ENCODE measurements around the gene KIR2DL1.
"Not testable (repeated sequence)": the region's sequence is repeated elsewhere in the genome, so short reads cannot be mapped to it uniquely, and the experiment has no call there.

The KIR2DL1 gene

GRCh38 chr19:54769646-54770045, at the start of gene KIR2DL1:
TSS of gene KIR2DL1 (plus strand) at chr19:54769793. CDS start at chr19:54769851, 58 bp downstream.
- DNase-seq: not testable (repeated sequence)

DNA sequence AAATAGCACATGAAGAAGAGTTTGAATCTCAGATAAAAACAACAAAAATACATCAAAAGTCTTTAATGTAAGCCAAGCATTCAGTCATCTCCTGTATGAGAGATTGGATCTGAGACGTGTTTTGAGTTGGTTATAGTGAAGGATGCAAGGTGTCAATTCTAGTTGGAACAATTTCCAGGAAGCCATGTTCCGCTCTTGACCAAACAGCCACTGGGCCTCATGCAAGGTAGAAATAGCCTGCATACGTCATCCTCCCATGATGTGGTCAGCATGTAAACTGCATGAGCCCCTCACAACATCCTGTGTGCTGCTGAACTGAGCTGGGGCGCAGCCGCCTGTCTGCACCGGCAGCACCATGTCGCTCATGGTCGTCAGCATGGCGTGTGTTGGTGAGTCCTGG, 45.5 kb upstream of the KIR2DL1 start, which contains the start of gene KIR3DL3:
Gene KIR3DL3, plus strand, starts transcription at position 301 of the 400 bp plus-strand sequence. Its CDS starts 55 bp downstream, at position 356.
- DNase-seq: no peak

- DNase-seq: no peak
These were observed 44.9 kb upstream of the KIR2DL1 start for GRCh38 chr19:54724644-54725043.

GRCh38 chr19:54725321-54725720, 44.3 kb upstream of the KIR2DL1 start:
- no peak for DNase-seq

DNA sequence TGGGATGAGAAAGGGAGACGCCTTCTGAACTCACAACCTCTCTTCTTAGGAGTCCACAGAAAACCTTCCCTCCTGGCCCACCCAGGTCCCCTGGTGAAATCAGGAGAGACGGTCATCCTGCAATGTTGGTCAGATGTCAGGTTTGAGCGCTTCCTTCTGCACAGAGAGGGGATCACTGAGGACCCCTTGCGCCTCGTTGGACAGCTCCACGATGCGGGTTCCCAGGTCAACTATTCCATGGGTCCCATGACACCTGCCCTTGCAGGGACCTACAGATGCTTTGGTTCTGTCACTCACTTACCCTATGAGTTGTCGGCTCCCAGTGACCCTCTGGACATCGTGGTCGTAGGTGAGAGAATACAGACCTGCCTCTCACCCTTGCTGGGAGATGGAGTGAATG, 42.0 kb upstream of the KIR2DL1 start:
- no peak for DNase-seq

DNA sequence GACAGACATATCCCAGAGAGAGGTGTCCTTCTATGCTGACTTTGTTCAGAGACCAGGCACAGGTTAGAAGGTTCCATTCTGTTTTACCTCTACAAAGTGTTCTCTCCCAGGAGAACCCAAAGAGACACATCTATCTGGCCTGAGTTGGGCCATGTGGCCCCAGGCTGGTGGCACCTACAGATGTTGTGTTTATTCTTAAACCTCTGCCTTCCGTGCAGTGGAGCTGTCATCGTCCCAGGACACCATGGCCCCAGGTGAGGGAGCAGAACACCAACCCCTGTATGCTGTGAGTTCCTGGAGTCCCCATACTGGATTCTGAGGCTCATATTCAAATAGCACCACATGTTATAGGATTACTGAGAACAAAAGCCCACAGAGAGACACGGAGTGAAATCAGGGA, 41.4 kb upstream of the KIR2DL1 start:
- no peak for DNase-seq

- no peak for DNase-seq
These were observed 40.0 kb upstream of the KIR2DL1 start for GRCh38 chr19:54729416-54730188.

DNA sequence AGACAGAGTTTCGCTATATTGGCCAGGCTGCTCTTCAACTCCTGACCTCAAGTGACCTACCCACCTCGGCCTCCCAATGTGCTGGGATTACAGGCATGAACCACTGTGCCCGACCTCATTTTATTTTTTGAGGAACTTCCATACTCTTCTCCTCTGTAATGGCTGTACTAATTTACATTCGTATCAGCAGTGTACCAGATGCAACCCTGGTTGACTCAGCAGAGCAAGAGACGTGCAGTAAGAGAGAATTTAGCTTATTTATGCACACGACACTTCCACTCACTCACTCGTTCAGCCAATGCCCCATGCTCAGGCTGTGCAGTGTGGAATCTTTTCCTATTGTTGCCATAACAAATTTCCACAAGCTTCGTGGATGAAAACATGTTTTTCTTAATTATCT, 38.4 kb upstream of the KIR2DL1 start:
- no peak for DNase-seq

DNA sequence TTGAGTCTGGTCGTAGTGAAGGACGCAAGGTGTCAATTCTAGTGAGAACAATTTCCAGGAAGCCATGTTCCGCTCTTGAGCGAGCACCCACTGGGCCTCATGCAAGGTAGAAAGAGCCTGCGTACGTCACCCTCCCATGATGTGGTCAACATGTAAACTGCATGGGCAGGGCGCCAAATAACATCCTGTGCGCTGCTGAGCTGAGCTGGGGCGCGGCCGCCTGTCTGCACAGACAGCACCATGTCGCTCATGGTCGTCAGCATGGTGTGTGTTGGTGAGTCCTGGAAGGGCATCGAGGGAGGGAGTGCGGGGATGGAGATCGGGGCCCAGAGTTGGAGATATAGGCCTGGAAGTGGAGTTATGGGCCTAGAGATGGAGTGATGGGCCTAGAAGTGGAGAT, 31.3 kb upstream of the KIR2DL1 start, which contains the start of gene KIR2DL3:
Gene KIR2DL3, plus strand, starts transcription at position 208 of the 400 bp plus-strand sequence. Its CDS starts 33 bp downstream, at position 241.
- not testable (repeated sequence) for DNase-seq

GRCh38 chr19:54738715-54739114, 30.9 kb upstream of the KIR2DL1 start:
- DNase-seq: no peak

GRCh38 chr19:54739587-54740497, 29.8 kb upstream of the KIR2DL1 start:
- DNase-seq: no peak

DNA sequence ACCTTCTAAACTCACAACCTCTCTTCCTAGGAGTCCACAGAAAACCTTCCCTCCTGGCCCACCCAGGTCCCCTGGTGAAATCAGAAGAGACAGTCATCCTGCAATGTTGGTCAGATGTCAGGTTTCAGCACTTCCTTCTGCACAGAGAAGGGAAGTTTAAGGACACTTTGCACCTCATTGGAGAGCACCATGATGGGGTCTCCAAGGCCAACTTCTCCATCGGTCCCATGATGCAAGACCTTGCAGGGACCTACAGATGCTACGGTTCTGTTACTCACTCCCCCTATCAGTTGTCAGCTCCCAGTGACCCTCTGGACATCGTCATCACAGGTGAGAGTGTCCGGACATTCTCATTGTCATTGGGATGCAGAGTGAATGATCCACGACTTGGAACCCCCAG, 27.6 kb upstream of the KIR2DL1 start:
- not testable (repeated sequence) for DNase-seq

DNA sequence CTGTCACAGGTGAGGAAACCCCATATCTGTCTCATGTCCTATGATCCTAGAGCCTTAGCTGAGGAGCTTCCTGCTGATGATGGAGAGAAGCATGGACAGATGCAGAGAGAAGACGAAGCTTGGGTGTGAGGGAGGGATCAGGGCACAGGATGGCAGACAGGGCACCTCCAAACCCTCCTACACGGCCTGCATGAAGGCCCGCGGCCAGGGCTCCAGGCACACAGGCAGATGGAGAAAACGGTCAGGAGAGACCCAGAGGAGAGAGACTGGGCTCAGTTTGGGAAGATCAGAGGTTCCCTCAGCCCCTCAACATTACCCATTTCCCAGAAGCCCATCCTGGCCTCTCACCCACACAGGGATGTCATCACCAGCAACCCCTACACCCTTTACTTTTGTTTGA, 25.5 kb upstream of the KIR2DL1 start:
- DNase-seq: not testable (repeated sequence)

DNA sequence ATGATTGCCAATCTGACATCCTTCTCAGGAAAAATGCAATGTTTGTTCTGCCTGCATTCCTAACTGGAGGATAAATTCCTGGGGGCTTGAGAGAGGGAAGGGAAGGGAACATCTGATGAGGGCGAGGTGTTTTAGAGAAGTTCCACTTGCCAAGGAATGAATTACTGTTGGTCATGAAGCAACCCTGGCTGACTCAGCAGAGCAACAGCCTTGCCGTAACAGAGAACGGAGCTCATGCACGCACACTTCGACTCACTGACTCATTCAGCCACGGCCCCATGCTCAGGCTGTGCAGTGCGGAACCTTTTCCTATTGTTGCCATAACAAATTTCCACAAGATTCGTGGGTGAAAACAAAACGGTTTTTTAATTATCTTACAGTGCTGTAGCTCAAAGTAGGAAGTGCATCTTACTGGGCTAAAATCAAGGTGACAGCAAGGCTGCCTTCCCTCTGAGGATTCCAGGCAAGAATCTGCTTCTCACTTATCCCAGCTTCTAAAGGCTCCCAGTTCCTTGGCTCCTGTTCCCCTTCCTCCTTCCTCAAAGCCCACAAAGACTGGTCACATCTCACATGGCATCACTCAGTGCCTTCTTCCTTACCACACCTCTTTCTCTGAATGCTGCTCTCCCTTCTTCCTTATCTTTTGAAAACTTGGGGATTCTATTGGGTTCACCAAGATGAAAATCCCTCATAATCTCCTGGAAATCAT, 21.8 kb upstream of the KIR2DL1 start:
- not testable (repeated sequence) for DNase-seq

GRCh38 chr19:54750276-54750675, 19.3 kb upstream of the KIR2DL1 start:
- not testable (repeated sequence) for DNase-seq

DNA sequence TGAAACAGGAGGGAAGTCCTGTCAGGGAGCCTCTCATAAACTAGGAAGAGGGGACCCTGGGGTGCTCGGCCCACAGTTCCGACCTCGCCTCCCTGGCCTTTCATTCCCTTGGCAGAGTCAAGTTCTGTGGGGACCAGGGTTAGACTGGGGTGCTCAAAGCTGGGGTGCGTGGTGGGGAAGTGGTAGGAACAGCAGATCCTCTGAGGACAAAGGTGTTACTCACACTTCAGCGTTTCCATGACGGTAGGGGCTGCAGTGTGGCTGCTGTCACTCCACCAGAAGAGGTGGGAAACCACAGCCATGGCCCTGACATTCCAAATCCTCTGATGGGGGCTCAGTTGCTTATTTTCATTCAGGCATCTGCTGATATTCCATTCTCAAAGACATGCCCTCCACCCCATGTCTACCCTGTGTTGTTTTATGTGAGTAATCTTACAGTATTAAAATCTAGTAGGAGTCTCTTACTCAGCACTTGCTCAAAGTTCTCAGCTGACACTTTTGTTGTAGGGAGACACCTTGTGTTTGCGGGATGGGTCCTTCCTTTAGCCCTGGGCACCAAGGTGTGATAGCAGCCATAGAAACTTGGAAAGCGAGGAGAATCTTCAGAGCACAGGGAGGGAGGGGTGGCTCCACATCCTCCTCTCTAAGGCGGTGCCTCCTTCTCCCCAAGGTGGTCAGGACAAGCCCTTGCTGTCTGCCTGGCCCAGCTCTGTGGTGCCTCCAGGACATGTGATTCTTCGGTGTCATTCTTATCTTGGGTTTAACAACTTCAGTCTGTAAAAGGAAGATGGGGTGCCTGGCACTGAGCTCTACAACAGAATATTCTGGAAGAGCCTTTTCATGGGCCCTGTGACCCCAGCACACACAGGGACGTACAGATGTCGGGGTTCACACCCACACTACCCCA, 13.1 kb upstream of the KIR2DL1 start:
- not testable (repeated sequence) for DNase-seq

DNA sequence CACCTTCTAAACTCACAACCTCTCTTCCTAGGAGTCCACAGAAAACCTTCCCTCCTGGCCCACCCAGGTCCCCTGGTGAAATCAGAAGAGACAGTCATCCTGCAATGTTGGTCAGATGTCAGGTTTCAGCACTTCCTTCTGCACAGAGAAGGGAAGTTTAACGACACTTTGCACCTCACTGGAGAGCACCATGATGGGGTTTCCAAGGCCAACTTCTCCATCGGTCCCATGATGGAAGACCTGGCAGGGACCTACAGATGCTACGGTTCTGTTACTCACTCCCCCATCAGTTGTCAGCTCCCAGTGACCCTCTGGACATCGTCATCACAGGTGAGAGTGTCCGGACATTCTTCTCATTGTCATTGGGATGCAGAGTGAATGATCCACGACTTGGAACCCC, 11.0 kb upstream of the KIR2DL1 start:
- not testable (repeated sequence) for DNase-seq

DNA sequence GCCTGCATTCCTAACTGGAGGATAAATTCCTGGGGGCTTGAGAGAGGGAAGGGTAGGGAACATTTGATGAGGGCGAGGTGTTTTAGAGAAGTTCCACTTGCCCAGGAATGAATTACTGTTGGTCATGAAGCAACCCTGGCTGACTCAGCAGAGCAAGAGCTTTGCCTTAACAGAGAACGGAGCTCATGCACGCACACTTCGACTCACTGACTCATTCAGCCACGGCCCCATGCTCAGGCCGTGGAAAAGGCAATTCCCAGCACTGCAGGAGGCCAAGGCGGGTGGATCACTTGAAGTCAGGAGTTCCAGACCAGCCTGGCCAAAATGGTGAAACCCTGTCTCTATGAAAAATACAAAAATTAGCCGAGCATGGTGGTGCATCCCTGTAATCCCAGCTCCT, 5.4 kb upstream of the KIR2DL1 start:
- not testable (repeated sequence) for DNase-seq

- not testable (repeated sequence) for DNase-seq
These were observed 3.1 kb upstream of the KIR2DL1 start for GRCh38 chr19:54766464-54766863.

DNA sequence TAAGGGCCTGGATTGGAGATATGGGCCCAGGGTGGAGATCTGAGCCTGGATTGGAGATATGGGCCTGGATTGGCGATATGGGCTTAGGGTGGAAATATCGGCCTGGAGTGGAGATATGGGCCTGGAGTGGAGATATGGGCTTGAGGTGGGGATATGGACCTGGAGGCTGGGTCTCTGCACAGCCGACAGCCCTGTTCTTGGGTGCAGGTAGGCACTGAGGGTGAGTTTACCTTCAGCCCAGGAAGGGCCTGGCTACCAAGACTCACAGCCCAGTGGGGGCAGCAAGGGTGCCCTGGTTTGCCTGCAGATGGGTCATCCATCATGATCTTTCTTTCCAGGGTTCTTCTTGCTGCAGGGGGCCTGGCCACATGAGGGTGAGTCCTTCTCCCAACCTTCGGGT, 918 bp downstream of the KIR2DL1 start:
- DNase-seq: not testable (repeated sequence)
